IMR-90 (cell line): ENCODE data around the gene WNT9B. TPM values are rescaled to one million over a fixed set of nuclear protein-coding genes. Genes with fewer than 3 reads are reported as not detected.

Experiments
- ATAC-seq: fragments of 200-7000 bp; cut with Tn5 transposase; 2 replicates; pipeline ENCODE4 v1.9.1; 2020; ENCODE audit warnings: low read depth, mild to moderate bottlenecking, moderate library complexity
- BruUV-seq: library from RNA; stranded (reverse); fragments of 400-500 nt; replicated peaks from 2 replicates; lab custom pipeline; 2021; lab: Mats Ljungman, UMichigan
- CTCF ChIA-PET: fragments of 300-600 bp; formaldehyde crosslinking; extraction: SDS; loops from one replicate; lab custom pipeline; 2021; ENCODE audit warnings: antibody characterized with exemption; lab: Yijun Ruan, JAX
- POLR2A ChIA-PET: fragments of 300-600 bp; sonication (Branson Sonifier 250); formaldehyde crosslinking; loops from one replicate; lab custom pipeline; 2022; ENCODE audit warnings: antibody characterized with exemption; ENCODE audit not compliant: unreplicated experiment; lab: Charles Lee
- DNase-seq: peaks from one replicate; pipeline ENCODE4 v3.0.0; 2013
- H2AFZ ChIP-seq: replicated peaks from 2 replicates; pipeline ENCODE3; 2013; ENCODE audit warnings: low read length, mild to moderate bottlenecking; ENCODE audit not compliant: poor library complexity
- H2AK5ac ChIP-seq: 2 replicates; pipeline ENCODE4 v1.6.1; 2013; ENCODE audit warnings: low read depth, low read length, inconsistent platforms
- H2AK9ac ChIP-seq: replicated peaks from 2 replicates; pipeline ENCODE3; 2013; ENCODE audit warnings: mild to moderate bottlenecking, low read depth, low read length, moderate library complexity; ENCODE audit not compliant: poor library complexity
- H2BK120ac ChIP-seq: 2 replicates; pipeline ENCODE4 v1.6.1; 2013; ENCODE audit warnings: low read depth, low read length, inconsistent platforms
- H2BK15ac ChIP-seq: 3 replicates; pipeline ENCODE4 v1.6.1; 2013; ENCODE audit warnings: low read depth, low read length, inconsistent platforms
- H2BK20ac ChIP-seq: 2 replicates; pipeline ENCODE4 v1.6.1; 2013; ENCODE audit warnings: low read depth, mild to moderate bottlenecking, inconsistent platforms, low read length, moderate library complexity
- H2BK5ac ChIP-seq: 2 replicates; pipeline ENCODE4 v1.6.1; 2013; ENCODE audit warnings: mild to moderate bottlenecking, low read depth, low read length, inconsistent platforms; ENCODE audit not compliant: poor library complexity, severe bottlenecking
- H3K14ac ChIP-seq: replicated peaks from 2 replicates; pipeline ENCODE4 v1.6.1; 2013; ENCODE audit warnings: low read depth, low read length, inconsistent platforms
- H3K18ac ChIP-seq: 2 replicates; pipeline ENCODE4 v1.6.1; 2013; ENCODE audit warnings: low read depth, low read length, control low read depth
- H3K23ac ChIP-seq: 2 replicates; pipeline ENCODE4 v1.6.1; 2013; ENCODE audit warnings: low read depth, low read length, inconsistent platforms
- H3K27ac ChIP-seq: 2 replicates; pipeline ENCODE4 v1.5.1; 2013; ENCODE audit warnings: mild to moderate bottlenecking, control low read depth, low read length; ENCODE audit not compliant: insufficient read depth
- H3K27me3 ChIP-seq: 2 replicates; pipeline ENCODE4 v1.6.1; 2013; ENCODE audit warnings: low read length; ENCODE audit not compliant: control insufficient read depth, insufficient read depth
- H3K36me3 ChIP-seq: 2 replicates; pipeline ENCODE4 v1.6.1; 2013; ENCODE audit warnings: low read length, mixed read lengths; ENCODE audit not compliant: control insufficient read depth, insufficient read depth
- H3K4ac ChIP-seq: 2 replicates; pipeline ENCODE4 v1.6.1; 2013; ENCODE audit warnings: low read depth, low read length, inconsistent platforms
- H3K4me1 ChIP-seq: 2 replicates; pipeline ENCODE4 v1.6.1; 2013; ENCODE audit warnings: low read length, mixed read lengths; ENCODE audit not compliant: control insufficient read depth, insufficient read depth
- H3K4me2 ChIP-seq: 2 replicates; pipeline ENCODE4 v1.6.1; 2013; ENCODE audit warnings: low read depth, mild to moderate bottlenecking, control low read depth, low read length, moderate library complexity
- H3K4me3 ChIP-seq: 2 replicates; pipeline ENCODE4 v1.5.1; 2013; ENCODE audit warnings: low read depth, mild to moderate bottlenecking, control low read depth, low read length, moderate library complexity; ENCODE audit not compliant: insufficient read depth
- H3K56ac ChIP-seq: 2 replicates; pipeline ENCODE4 v1.6.1; 2013; ENCODE audit warnings: low read length, inconsistent platforms; ENCODE audit not compliant: insufficient read depth; ENCODE audit errors: extremely low read depth
- H3K79me1 ChIP-seq, 2 experiments: 2 replicates each; pipeline ENCODE4 v1.6.1; 2013; ENCODE audit warnings: low read length in 2 of 2, inconsistent platforms in 1 of 2, low read depth in 1 of 2
- H3K9ac ChIP-seq: 2 replicates; pipeline ENCODE4 v1.6.1; 2013; ENCODE audit warnings: low read depth, low read length, control low read depth
- H3K9me1 ChIP-seq: 2 replicates; pipeline ENCODE4 v1.6.1; 2013; ENCODE audit warnings: low read length, inconsistent platforms; ENCODE audit not compliant: insufficient read depth
- H3K9me3 ChIP-seq: 2 replicates; pipeline ENCODE4 v1.6.1; 2013; ENCODE audit warnings: low read length; ENCODE audit not compliant: control insufficient read depth, insufficient read depth
- H4K20me1 ChIP-seq: 2 replicates; pipeline ENCODE4 v1.6.1; 2013; ENCODE audit warnings: low read length, inconsistent platforms; ENCODE audit not compliant: insufficient read depth
- H4K5ac ChIP-seq: 2 replicates; pipeline ENCODE4 v1.6.1; 2013; ENCODE audit warnings: mild to moderate bottlenecking, low read depth, low read length, control low read depth
- H4K8ac ChIP-seq, 2 experiments: 2 replicates each; pipeline ENCODE4 v1.6.1; 2013; ENCODE audit warnings: low read depth in 2 of 2, low read length in 2 of 2, control low read depth in 1 of 2, inconsistent platforms in 1 of 2
- H4K91ac ChIP-seq: 2 replicates; pipeline ENCODE4 v1.6.1; 2013; ENCODE audit warnings: low read depth, low read length, inconsistent platforms; ENCODE audit not compliant: insufficient read depth
- MAFK ChIP-seq: IDR thresholded peaks from 2 replicates; pipeline ENCODE4 v1.6.1; 2012; ENCODE audit warnings: low read depth, low read length, improper control_type of control experiment
- MXI1 ChIP-seq: IDR thresholded peaks from 2 replicates; pipeline ENCODE4 v1.6.1; 2012; ENCODE audit warnings: low read depth, mild to moderate bottlenecking, low read length, moderate library complexity, borderline replicate concordance
- WGBS, 2 experiments: methylation state at CpG; one replicate each; pipeline versions ENCODE4 v1.1.5 to v1.1.7; 2013; ENCODE audit warnings: missing lambda C conversion rate in 2 of 2; ENCODE audit not compliant: insufficient read length in 1 of 2; ENCODE audit errors: extremely low coverage in 2 of 2; 5-methylcytosine and 5-hydroxymethylcytosine counted together
- dilution Hi-C: fragments of 300-500 bp; cut with HindIII; formaldehyde crosslinking; loops from one replicate; pipeline ENCODE4 v1.14.3; 2018; ENCODE audit warnings: low sequenced_read_pairs; ENCODE audit not compliant: unreplicated experiment
- in situ Hi-C: fragments of 300-500 bp; cut with MboI; formaldehyde crosslinking; loops from 3 replicates; pipeline ENCODE4 v1.14.3; 2019; ENCODE audit warnings: low sequenced_read_pairs, inconsistent platforms, mixed read lengths
- intact Hi-C: fragments of 100-400 bp; cut with micrococcal nuclease; formaldehyde crosslinking; loops from 2 replicates; pipeline ENCODE4 v1.10.0; 2022
- polyA plus RNA-seq, 3 experiments: library from polyadenylated mRNA; depleted of rRNA; stranded (reverse); fragments of >200 nt; gene quantifications; 2 replicates each; pipeline ENCODE4 v1.2.3, GENCODE V29; 2012; ENCODE audit warnings: low replicate concordance in 1 of 3
- total RNA-seq: library from RNA; depleted of rRNA; stranded (reverse); fragments of >200 nt; gene quantifications from 2 replicates; pipeline ENCODE4 v1.2.3, GENCODE V29; 2012
- TF ChIP-seq, protein P1 (sequence below): fragments of 150-350 bp; IDR thresholded peaks from 2 replicates; pipeline ENCODE4 v1.6.1; 2017; ENCODE audit warnings: mild to moderate bottlenecking, antibody characterized with exemption, low read length, low read depth

WNT9B gene
- total and polyA plus RNA-seq, 2 of the 4 experiments (the other 2 are of a cell fraction), result not detected

- TF ChIP-seq MXI1 (no peak), MAFK (no peak)
- TF ChIP-seq, protein P1, sequence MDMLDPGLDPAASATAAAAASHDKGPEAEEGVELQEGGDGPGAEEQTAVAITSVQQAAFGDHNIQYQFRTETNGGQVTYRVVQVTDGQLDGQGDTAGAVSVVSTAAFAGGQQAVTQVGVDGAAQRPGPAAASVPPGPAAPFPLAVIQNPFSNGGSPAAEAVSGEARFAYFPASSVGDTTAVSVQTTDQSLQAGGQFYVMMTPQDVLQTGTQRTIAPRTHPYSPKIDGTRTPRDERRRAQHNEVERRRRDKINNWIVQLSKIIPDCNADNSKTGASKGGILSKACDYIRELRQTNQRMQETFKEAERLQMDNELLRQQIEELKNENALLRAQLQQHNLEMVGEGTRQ, result no peak
- no peak overlapping the region; the same call in 2 of the 3 replicates for H2BK15ac ChIP-seq
- H4K5ac ChIP-seq, result peak overlapping the region; percentile 87
- no peak overlapping the region for H2BK20ac ChIP-seq
- in situ Hi-C loops (no loop called here), intact Hi-C loops (loop anchor here (5.0 to 10.0 kb wide), 2 partner anchors 70 to 658 kb away; partner anchors contain the start of gene WNT9B), dilution Hi-C loops (no loop called here)
- CTCF ChIA-PET, result no interaction called here
- H3K79me1 ChIP-seq, result peaks cover 10 to 41% of the 10 kb centered on the region in 2 experiments; a peak in 3 of 4 replicates
- H3K4me2 ChIP-seq, result peak overlapping the region; percentile 87
- H3K4me3 ChIP-seq, result peak overlapping the region; percentile 84
- H3K4ac ChIP-seq, result peak overlapping the region; percentile 99
- peaks cover under 1% of the 10 kb centered on the region for H3K9me1 ChIP-seq
- H3K27ac ChIP-seq, result peak overlapping the region; percentile 92
- ATAC-seq (peak; percentile 12), DNase-seq (no peak)
- peak overlapping the region; percentile 88; the same call in 1 of the 2 replicates for H3K23ac ChIP-seq
- no peak overlapping the region for H2AK5ac ChIP-seq
- H3K4me1 ChIP-seq, result no peaks in the 10 kb centered on the region
- peak overlapping the region; percentile 99 for H2BK5ac ChIP-seq
- no peaks in the 10 kb centered on the region for H3K27me3 ChIP-seq
- peak overlapping the region; percentile 69 to 99 for H4K8ac ChIP-seq
- peaks cover 36% of the 10 kb centered on the region for H4K20me1 ChIP-seq
- POLR2A ChIA-PET, result no interaction called here
- no TSS peak for BruUV-seq
- WGBS, 2 experiments, result 0% methylated on average over 5 of the region's 6 CpGs; no CpG with 5 or more reads in 1 of the 2 experiments
- peak overlapping the region; percentile 100 for H4K91ac ChIP-seq
- H3K9ac ChIP-seq, result peak overlapping the region; percentile 94
- peak overlapping the region; percentile 97 for H2AFZ ChIP-seq
- peak overlapping the region; percentile 99 for H3K14ac ChIP-seq
- no peaks in the 10 kb centered on the region for H3K36me3 ChIP-seq
- peak overlapping the region; percentile 31; the same call in 1 of the 2 replicates for H3K18ac ChIP-seq
- H2BK120ac ChIP-seq, result no peak overlapping the region
- H2AK9ac ChIP-seq, result peak overlapping the region; percentile 56
- H3K9me3 ChIP-seq, result no peaks in the 10 kb centered on the region
- peak overlapping the region; percentile 95 for H3K56ac ChIP-seq
Measured at GRCh38 chr17:46922487-46922803, 71.1 kb downstream of the WNT9B start.
